Osteocyte (in vitro differentiated cells): ENCODE data around the gene ADAMTS2. TPM values are rescaled to one million over a fixed set of nuclear protein-coding genes. Genes with fewer than 3 reads are reported as not detected.

Experiments
- DNase-seq: peaks from one replicate; pipeline ENCODE4 v3.0.0; 2021; ENCODE audit warnings: mixed read lengths; ENCODE audit not compliant: unreplicated experiment; ENCODE audit errors: extremely low spot score
- H3K27ac Mint-ChIP-seq: one replicate; pipeline ENCODE4 v1.8.0; 2021; ENCODE audit warnings: mild to moderate bottlenecking, mixed read lengths; ENCODE audit not compliant: unreplicated experiment
- H3K27me3 Mint-ChIP-seq: one replicate; pipeline ENCODE4 v1.8.0; 2021; ENCODE audit warnings: mixed read lengths; ENCODE audit not compliant: unreplicated experiment
- H3K36me3 Mint-ChIP-seq: one replicate; pipeline ENCODE4 v1.8.0; 2021; ENCODE audit warnings: mixed read lengths; ENCODE audit not compliant: unreplicated experiment
- H3K4me1 Mint-ChIP-seq: one replicate; pipeline ENCODE4 v1.8.0; 2021; ENCODE audit warnings: mixed read lengths; ENCODE audit not compliant: unreplicated experiment
- H3K4me3 Mint-ChIP-seq: one replicate; pipeline ENCODE4 v1.8.0; 2021; ENCODE audit warnings: mild to moderate bottlenecking, moderate library complexity, mixed read lengths; ENCODE audit not compliant: unreplicated experiment
- H3K9me3 Mint-ChIP-seq: one replicate; pipeline ENCODE4 v1.8.0; 2021; ENCODE audit warnings: mixed read lengths; ENCODE audit not compliant: unreplicated experiment
- total RNA-seq: library from RNA; stranded (reverse); gene quantifications from 2 replicates; pipeline ENCODE4 v1.2.1, GENCODE V29; 2021
- TF ChIP-seq, protein P1 (sequence below): fragments of 200-600 bp; sonication (generic); IDR thresholded peaks from 2 replicates; pipeline ENCODE4 v1.5.0; 2021; ENCODE audit warnings: antibody characterized with exemption, mild to moderate bottlenecking, moderate library complexity

The ADAMTS2 gene
- total RNA-seq, 1 donor from 2014 or later, result 12.2 TPM

DNA sequence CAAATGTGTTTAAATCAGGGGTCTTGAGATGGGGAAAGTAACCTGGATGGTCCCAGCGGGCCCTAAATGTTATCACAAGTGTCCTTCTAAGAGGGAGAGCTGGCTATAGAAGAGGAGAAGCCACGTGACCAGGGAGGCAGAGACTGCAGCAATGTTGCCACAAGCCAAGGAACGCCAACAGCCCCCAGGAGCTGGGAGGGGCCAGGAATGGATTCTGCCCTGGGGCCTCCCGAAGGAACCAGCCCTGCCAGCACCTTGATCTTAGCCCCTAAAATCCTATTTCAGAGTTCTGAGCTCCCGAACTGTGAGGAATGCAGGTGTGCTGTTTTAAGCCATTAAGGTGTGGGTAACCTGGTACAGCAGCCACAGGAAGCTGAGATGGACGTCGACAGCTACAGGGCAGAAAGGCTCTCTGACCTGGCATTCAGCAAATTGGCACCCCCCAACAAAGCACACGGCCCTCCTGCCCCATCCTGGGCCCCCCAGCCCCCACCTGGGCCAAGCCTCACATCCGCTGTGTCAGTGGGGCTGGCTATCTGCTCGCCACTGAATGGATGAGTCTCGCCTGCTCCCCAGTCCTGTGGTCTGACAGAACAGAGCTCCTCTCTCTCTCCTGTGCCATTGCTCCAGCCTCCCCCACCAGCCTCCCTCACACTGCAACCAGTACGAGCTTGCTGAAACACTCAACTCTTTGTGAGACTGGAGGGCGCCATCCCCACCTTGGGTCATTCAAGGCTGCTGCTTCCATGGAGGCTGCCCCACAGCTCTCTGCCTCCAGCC is 78.8 kb downstream of the ADAMTS2 start:
- no peaks in the 10 kb centered on the region for H3K9me3 Mint-ChIP-seq
- H3K4me3 Mint-ChIP-seq, result no peak overlapping the region
- TF ChIP-seq, protein P1, sequence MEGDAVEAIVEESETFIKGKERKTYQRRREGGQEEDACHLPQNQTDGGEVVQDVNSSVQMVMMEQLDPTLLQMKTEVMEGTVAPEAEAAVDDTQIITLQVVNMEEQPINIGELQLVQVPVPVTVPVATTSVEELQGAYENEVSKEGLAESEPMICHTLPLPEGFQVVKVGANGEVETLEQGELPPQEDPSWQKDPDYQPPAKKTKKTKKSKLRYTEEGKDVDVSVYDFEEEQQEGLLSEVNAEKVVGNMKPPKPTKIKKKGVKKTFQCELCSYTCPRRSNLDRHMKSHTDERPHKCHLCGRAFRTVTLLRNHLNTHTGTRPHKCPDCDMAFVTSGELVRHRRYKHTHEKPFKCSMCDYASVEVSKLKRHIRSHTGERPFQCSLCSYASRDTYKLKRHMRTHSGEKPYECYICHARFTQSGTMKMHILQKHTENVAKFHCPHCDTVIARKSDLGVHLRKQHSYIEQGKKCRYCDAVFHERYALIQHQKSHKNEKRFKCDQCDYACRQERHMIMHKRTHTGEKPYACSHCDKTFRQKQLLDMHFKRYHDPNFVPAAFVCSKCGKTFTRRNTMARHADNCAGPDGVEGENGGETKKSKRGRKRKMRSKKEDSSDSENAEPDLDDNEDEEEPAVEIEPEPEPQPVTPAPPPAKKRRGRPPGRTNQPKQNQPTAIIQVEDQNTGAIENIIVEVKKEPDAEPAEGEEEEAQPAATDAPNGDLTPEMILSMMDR, result no peak
- H3K27ac Mint-ChIP-seq, result no peak overlapping the region
- H3K36me3 Mint-ChIP-seq, result no peaks in the 10 kb centered on the region
- H3K4me1 Mint-ChIP-seq, result peaks cover 2% of the 10 kb centered on the region
- H3K27me3 Mint-ChIP-seq, result no peaks in the 10 kb centered on the region
- no peak for DNase-seq

DNA sequence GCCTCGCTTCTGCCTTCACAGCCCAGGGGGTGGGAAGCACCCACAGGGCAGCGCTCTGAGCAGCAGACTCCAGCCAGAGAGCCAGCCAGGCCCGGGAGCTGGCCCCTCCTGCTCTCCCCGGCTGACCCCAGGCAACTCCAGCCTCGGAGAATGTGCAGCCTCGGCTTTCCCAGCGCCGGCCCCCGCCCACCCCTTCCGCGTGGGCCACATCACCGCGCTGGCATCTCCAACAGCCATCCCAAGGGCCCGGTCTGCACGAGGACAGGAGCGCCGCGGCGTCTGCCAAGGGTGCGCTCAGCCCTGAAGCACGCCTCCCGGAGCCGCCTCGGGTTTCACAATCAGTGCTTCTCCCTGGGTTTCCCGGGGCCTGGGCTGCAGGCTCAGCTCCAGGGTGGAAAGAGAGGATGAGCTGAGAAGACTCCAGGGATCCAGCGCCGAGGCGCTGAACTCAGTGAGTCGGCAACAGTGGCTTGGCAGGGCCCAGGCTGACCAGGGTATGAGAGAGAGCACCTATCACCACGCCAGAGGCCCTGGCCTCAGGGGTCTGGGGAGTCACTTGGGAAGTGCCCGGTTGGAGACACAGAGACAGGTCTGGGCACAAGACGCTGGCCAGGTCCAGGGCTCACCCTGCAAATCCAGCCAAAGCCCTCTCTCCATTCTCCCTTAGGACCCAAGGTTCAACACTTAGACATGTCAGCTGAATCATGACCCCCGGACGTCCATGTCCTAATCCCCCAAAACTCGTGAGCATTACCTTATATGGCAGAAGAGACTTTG is 79.6 kb downstream of the ADAMTS2 start:
- TF ChIP-seq, protein P1, result no peak
- no peaks in the 10 kb centered on the region for H3K27me3 Mint-ChIP-seq
- H3K36me3 Mint-ChIP-seq, result no peaks in the 10 kb centered on the region
- DNase-seq, result peak; percentile 86
- peak overlapping the region; percentile 67 for H3K27ac Mint-ChIP-seq
- no peak overlapping the region for H3K4me3 Mint-ChIP-seq
- peaks cover 2% of the 10 kb centered on the region for H3K4me1 Mint-ChIP-seq
- H3K9me3 Mint-ChIP-seq, result no peaks in the 10 kb centered on the region

DNA sequence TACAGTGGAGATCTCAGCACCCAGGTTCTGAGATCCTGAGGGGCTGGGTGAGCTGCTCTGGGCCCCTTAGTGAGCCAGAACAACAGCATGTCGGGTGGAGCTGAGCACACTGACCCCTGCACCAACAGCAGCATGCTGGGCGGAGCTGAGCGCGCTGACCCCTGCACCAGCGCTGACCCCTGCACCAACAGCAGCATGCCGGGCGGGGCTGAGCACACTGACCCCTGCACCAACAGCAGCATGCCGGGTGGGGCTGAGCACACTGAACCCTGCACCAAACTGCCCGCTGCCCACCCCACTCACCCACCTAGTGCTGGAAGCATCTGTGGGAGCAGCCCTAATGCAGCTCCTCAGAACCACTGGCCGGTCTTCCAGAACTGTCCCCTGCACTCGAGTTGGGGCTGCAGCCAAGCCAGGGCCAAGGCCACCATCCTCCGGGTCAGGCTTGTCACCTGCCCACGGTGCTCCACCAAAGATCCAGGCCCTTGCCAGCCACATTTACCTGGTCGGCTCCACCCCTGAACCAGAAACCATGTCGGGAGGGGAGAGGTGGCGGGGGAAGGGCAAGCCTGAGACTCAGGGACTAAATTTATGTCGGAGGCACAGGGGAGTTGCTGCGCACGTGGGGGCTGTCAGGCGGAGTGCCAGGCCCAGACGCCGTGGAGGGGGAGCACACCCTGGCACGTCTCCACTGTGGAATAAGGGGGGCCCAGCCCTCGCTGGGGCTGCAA is 80.3 kb downstream of the ADAMTS2 start:
- Mint-ChIP-seq H3K4me1 (peaks cover 2% of the 10 kb centered on the region), H3K27me3 (no peaks in the 10 kb centered on the region), H3K9me3 (no peaks in the 10 kb centered on the region), H3K36me3 (no peaks in the 10 kb centered on the region), H3K27ac (no peak overlapping the region), H3K4me3 (no peak overlapping the region)
- no peak for DNase-seq
- TF ChIP-seq, protein P1, result no peak

DNA sequence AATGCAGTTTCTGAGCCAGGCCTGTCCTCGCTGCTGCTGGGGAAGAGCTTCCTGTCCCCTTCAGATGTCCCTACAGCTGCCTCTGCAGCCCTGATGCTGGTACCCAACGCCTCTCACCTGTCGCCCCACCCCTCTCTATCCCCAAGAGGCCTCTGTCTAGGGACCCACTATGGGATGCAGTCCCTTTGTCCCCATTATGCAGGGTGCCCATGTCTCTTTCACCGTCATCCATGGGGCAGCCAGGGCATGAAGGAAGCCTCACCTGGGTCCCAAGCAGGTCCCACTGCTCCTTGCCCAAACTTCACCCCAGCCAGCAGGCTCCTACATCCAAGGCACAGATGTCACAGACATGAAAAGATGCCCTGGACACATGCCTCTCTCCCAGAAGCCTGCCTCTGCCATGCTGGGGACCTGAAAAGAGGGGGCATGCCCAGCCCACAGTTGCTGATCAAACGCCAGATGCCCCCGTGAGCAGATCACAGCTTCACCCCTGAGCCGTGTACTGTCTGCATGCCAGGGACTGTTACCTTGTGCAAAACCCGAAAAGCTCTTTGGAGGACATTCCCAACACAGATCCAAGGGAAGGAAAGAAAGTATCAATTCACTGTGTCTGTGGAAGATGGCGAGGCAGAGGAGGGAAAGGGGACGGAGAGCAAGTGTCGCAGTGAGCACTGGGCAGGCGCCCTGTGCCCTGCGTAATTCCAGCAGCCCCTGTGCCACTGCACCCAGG is 81.0 kb downstream of the ADAMTS2 start:
- H3K36me3 Mint-ChIP-seq, result no peaks in the 10 kb centered on the region
- peaks cover 2% of the 10 kb centered on the region for H3K4me1 Mint-ChIP-seq
- H3K27me3 Mint-ChIP-seq, result no peaks in the 10 kb centered on the region
- no peaks in the 10 kb centered on the region for H3K9me3 Mint-ChIP-seq
- DNase-seq, result no peak
- no peak overlapping the region for H3K27ac Mint-ChIP-seq
- no peak overlapping the region for H3K4me3 Mint-ChIP-seq
- TF ChIP-seq, protein P1, result no peak
